HepG2 (cell line): ENCODE results near the gene PLXNA4. TPM values are rescaled to one million over a fixed set of nuclear protein-coding genes. Genes with fewer than 3 reads are reported as not detected.

Experiments
- ATAC-seq: fragments of 200-7000 bp; cut with Tn5 transposase; 3 replicates; pipeline ENCODE4 v1.9.1; 2020; ENCODE audit warnings: mild to moderate bottlenecking, moderate library complexity
- BruUV-seq: library from RNA; stranded (reverse); fragments of 400-500 nt; replicated peaks from 2 replicates; lab custom pipeline; 2021; lab: Mats Ljungman, UMichigan
- CTCF ChIA-PET: fragments of 300-600 bp; formaldehyde crosslinking; extraction: SDS; loops from one replicate; lab custom pipeline; 2021; ENCODE audit warnings: low total read pairs, inconsistent platforms, low intra/inter-chr PET ratio; lab: Yijun Ruan, JAX
- POLR2A ChIA-PET: fragments of 350-600 bp; sonication (Branson Sonifier 250); formaldehyde crosslinking; loops from one replicate; lab custom pipeline; 2020; ENCODE audit warnings: antibody characterized with exemption, inconsistent platforms; lab: Yijun Ruan, JAX
- DNase-seq: peaks from one replicate; pipeline ENCODE4 v3.0.0-alpha.2; 2015; ENCODE audit warnings: low spot score
- FAIRE-seq: peaks from 3 replicates; lab custom pipeline; 2011; peaks lifted over from hg19 to GRCh38; lab: Jason Lieb, UNC
- H2AFZ ChIP-seq: one replicate; pipeline ENCODE4 v1.6.1; 2011; ENCODE audit warnings: low read length, inconsistent platforms
- H3K27ac ChIP-seq: fragments of 300-600 bp; 3 replicates; pipeline ENCODE4 v1.8.0; 2011; ENCODE audit warnings: mixed run types, mild to moderate bottlenecking, mixed read lengths, low read length, inconsistent platforms; ENCODE audit not compliant: insufficient read depth; ENCODE audit errors: extremely low read length
- H3K27me3 ChIP-seq, 2 experiments: fragments of 200-600 bp in 1 of 2; 2 replicates in 1 of 2; 3 replicates in 1 of 2; pipeline versions ENCODE4 v1.6.0 to v1.8.0; 2011; ENCODE audit warnings: low read length in 2 of 2, mild to moderate bottlenecking in 2 of 2, moderate library complexity in 2 of 2, inconsistent platforms in 1 of 2; ENCODE audit not compliant: insufficient read depth in 2 of 2, control insufficient read depth in 1 of 2
- H3K36me3 ChIP-seq, 2 experiments: fragments of 200-600 bp in 1 of 2; replicated peaks in 1 of 2; 2 replicates in 1 of 2; 3 replicates in 1 of 2; pipeline versions ENCODE4 v1.5.1 to v1.8.0; 2011; ENCODE audit warnings: low read length in 2 of 2, inconsistent platforms in 1 of 2; ENCODE audit not compliant: insufficient read depth in 2 of 2, control insufficient read depth in 1 of 2
- H3K4me1 ChIP-seq: 2 replicates; pipeline ENCODE4 v1.5.1; 2012; ENCODE audit warnings: low read length, inconsistent platforms; ENCODE audit not compliant: insufficient read depth
- H3K4me2 ChIP-seq: 2 replicates; pipeline ENCODE4 v1.6.0; 2011; ENCODE audit warnings: low read depth, low read length, inconsistent platforms
- H3K4me3 ChIP-seq, 3 experiments: fragments of 200-600 bp in 1 of 3; sonication (generic), shearing (Covaris generic) in 1 of 3; replicated peaks in 1 of 3; 2 replicates each; pipeline ENCODE4 v1.5.1; 2011 to 2016; ENCODE audit warnings: low read length in 3 of 3, inconsistent platforms in 2 of 3, low read depth in 2 of 3, mild to moderate bottlenecking in 2 of 3, control low read depth in 1 of 3, mixed read lengths in 1 of 3; ENCODE audit not compliant: insufficient read depth in 1 of 3
- H3K79me2 ChIP-seq: one replicate; pipeline ENCODE4 v1.6.1; 2011; ENCODE audit warnings: low read length, inconsistent platforms; ENCODE audit not compliant: insufficient read depth
- H3K9ac ChIP-seq: 2 replicates; pipeline ENCODE4 v1.6.0; 2011; ENCODE audit warnings: mild to moderate bottlenecking, low read depth, low read length, inconsistent platforms; ENCODE audit not compliant: insufficient read depth
- H3K9me3 ChIP-seq: 2 replicates; pipeline ENCODE4 v1.5.1; 2012; ENCODE audit warnings: mild to moderate bottlenecking, low read length
- H4K20me1 ChIP-seq: 2 replicates; pipeline ENCODE4 v1.6.0; 2011; ENCODE audit warnings: inconsistent platforms, mild to moderate bottlenecking, low read length, moderate library complexity; ENCODE audit not compliant: insufficient read depth
- AGO1 ChIP-seq: fragments of 200-400 bp; formaldehyde crosslinking; IDR thresholded peaks from 2 replicates; pipeline ENCODE4 v1.6.1; 2017; ENCODE audit warnings: mild to moderate bottlenecking, low read depth, low read length, moderate library complexity; ENCODE audit not compliant: poor library complexity, severe bottlenecking
- ARID3A ChIP-seq: IDR thresholded peaks from 2 replicates; pipeline ENCODE4 v1.6.1; 2012; ENCODE audit warnings: low read depth, low read length, improper control_type of control experiment
- CBX1 ChIP-seq: IDR thresholded peaks from one replicate; pipeline ENCODE4 v1.6.1; 2016; ENCODE audit warnings: antibody characterized with exemption, low read depth
- JUN ChIP-seq: sonication (generic); formaldehyde crosslinking; IDR thresholded peaks from 2 replicates; pipeline ENCODE4 v1.4.0; 2020; ENCODE audit warnings: mild to moderate bottlenecking, missing genetic modification reagents
- KLF16 ChIP-seq, 2 experiments: sonication (generic) in 1 of 2; formaldehyde crosslinking in 1 of 2; IDR thresholded peaks; 2 replicates each; pipeline versions ENCODE4 v1.6.1 to v1.8.0; 2016 to 2023; ENCODE audit warnings: missing genetic modification reagents in 2 of 2, missing compliant biosample characterization in 1 of 2
- MXD1 ChIP-seq: sonication (generic); formaldehyde crosslinking; IDR thresholded peaks from 2 replicates; pipeline ENCODE4 v1.4.0; 2020; ENCODE audit warnings: mild to moderate bottlenecking, missing genetic modification reagents
- MXD4 ChIP-seq: IDR thresholded peaks from 2 replicates; pipeline ENCODE4 v1.6.1; 2016; ENCODE audit warnings: mild to moderate bottlenecking, missing biosample characterization, missing genetic modification reagents
- ZMYM3 ChIP-seq: sonication (generic); formaldehyde crosslinking; IDR thresholded peaks from 2 replicates; pipeline ENCODE4 v1.5.1; 2020; ENCODE audit warnings: mild to moderate bottlenecking, missing genetic modification reagents
- ZNF766 ChIP-seq: sonication (generic); formaldehyde crosslinking; IDR thresholded peaks from 2 replicates; pipeline ENCODE4 v1.5.0; 2020; ENCODE audit warnings: missing genetic modification reagents, borderline replicate concordance
- ZNF776 ChIP-seq: sonication (generic); formaldehyde crosslinking; IDR thresholded peaks from 2 replicates; pipeline ENCODE4 v1.4.0; 2020; ENCODE audit warnings: mild to moderate bottlenecking, missing genetic modification reagents
- ZSCAN5A ChIP-seq: sonication (generic); formaldehyde crosslinking; IDR thresholded peaks from 2 replicates; pipeline ENCODE4 v1.8.0; 2022; ENCODE audit warnings: mild to moderate bottlenecking, missing genetic modification reagents, borderline replicate concordance
- WGBS: methylation state at CpG from one replicate; pipeline ENCODE4 v1.1.6; 2017; ENCODE audit warnings: low lambda C conversion rate; 5-methylcytosine and 5-hydroxymethylcytosine counted together
- in situ Hi-C: cut with HindIII; loops from 2 replicates; pipeline ENCODE4 v1.10.0; 2017; ENCODE audit warnings: low pct_unique_long_range_greater_than_20kb; ENCODE audit not compliant: extremely low pct_ligation_motif_present
- intact Hi-C: fragments of 100-400 bp; cut with micrococcal nuclease; formaldehyde crosslinking; loops from one replicate; pipeline ENCODE4 v1.10.0; 2022; ENCODE audit not compliant: unreplicated experiment
- polyA plus RNA-seq, 8 experiments: library from polyadenylated mRNA; depleted of rRNA in 3 of 8; stranded (reverse) in 7 of 8; unstranded in 1 of 8; fragments of >200 nt; fragmentation: Illumina TruSeq in 4 of 8; extraction: Trizol in 4 of 8; gene quantifications; 2 replicates each; pipeline versions ENCODE4 v1.2.1 to v1.2.3, GENCODE V29; 2011 to 2016; ENCODE audit warnings: low read depth in 4 of 8, missing spikeins in 1 of 8, mixed read lengths in 1 of 8; ENCODE audit not compliant: insufficient read depth in 1 of 8
- total RNA-seq, 5 experiments: library from RNA; depleted of rRNA; stranded (reverse); fragments of >200 nt; fragmentation: Illumina TruSeq; extraction: Trizol; gene quantifications; 2 replicates each; pipeline ENCODE4 v1.2.3, GENCODE V29; 2016; ENCODE audit warnings: low read depth in 1 of 5

Gene PLXNA4
- total and polyA plus RNA-seq, 2 of the 13 experiments (the other 11 are each of a cell fraction or from before 2014, with no cell fraction given): 0.01 to 0.04 TPM

- FAIRE-seq: no peak
Observed at GRCh38 chr7:132603220-132603833, 27.1 kb upstream of the PLXNA4 start.

GRCh38 chr7:132601783-132602182 lies 25.5 kb upstream of the PLXNA4 start:
- no peaks in the 10 kb centered on the region for H3K4me1 ChIP-seq
- 0% methylated on average over 1 of the region's 1 CpG for WGBS
- no peaks in the 10 kb centered on the region for H3K36me3 ChIP-seq
- H3K4me3 ChIP-seq: no peak overlapping the region
- no peaks in the 10 kb centered on the region for H4K20me1 ChIP-seq
- intact Hi-C loops (no loop called here), in situ Hi-C loops (no loop called here)
- no peaks in the 10 kb centered on the region; a peak in 1 of 5 replicates for H3K27me3 ChIP-seq
- H3K4me2 ChIP-seq: no peak overlapping the region
- POLR2A ChIA-PET: no interaction called here
- no peaks in the 10 kb centered on the region for H3K9me3 ChIP-seq
- no TSS peak for BruUV-seq
- CTCF ChIA-PET: no interaction called here
- no peaks in the 10 kb centered on the region for H3K79me2 ChIP-seq
- H3K9ac ChIP-seq: no peak overlapping the region
- FAIRE-seq (no peak), DNase-seq (no peak), ATAC-seq (no peak)
- no peak overlapping the region for H3K27ac ChIP-seq
- no peak overlapping the region for H2AFZ ChIP-seq
- TF ChIP-seq ZNF776 (no peak), MXD1 (CRISPR knock-in tag) (no peak), ZNF766 (CRISPR knock-in tag) (no peak), CBX1 (no peak), ZSCAN5A (no peak), MXD4 (no peak), ARID3A (no peak)

More at GRCh38 chr7:132603220-132603833, 27.1 kb upstream of the PLXNA4 start:
- Histone ChIP-seq H4K20me1 (no peaks in the 10 kb centered on the region), H3K9ac (no peak overlapping the region), H3K27ac (no peak overlapping the region), H3K36me3 (no peaks in the 10 kb centered on the region), H3K4me2 (no peak overlapping the region), H3K79me2 (no peaks in the 10 kb centered on the region), H2AFZ (no peak overlapping the region), H3K4me3 (no peak overlapping the region), H3K9me3 (no peaks in the 10 kb centered on the region), H3K4me1 (no peaks in the 10 kb centered on the region), H3K27me3 (no peaks in the 10 kb centered on the region; a peak in 1 of 5 replicates)
- WGBS: 33% methylated on average over 3 of the region's 6 CpGs
- ChIA-PET POLR2A (no interaction called here), CTCF (no interaction called here)
- DNase-seq (no peak), ATAC-seq (no peak)
- TF ChIP-seq AGO1 (no peak), JUN (no peak), ZMYM3 (CRISPR knock-in tag) (no peak), KLF16 (CRISPR knock-in tag; IDR thresholded peaks at IDR 0.05) (no peak)
- no TSS peak for BruUV-seq
- intact Hi-C loops (no loop called here), in situ Hi-C loops (no loop called here)
